Stimulated activated CD8-positive, alpha-beta memory T cell treated with anti-CD3 and anti-CD28 coated beads, Interleukin-15, amount 100 ng/mL, for 4 hours (primary cell): Measurements from ENCODE around the gene TPRG1L.

Experiments used
- DNase-seq, 2 donors: peaks; one replicate each; pipeline ENCODE4 v3.0.0-alpha.2; 2020; ENCODE audit warnings: low read depth in 2 of 2

Gene TPRG1L

GRCh38 chr1:3593745-3594144 lies 31.1 kb upstream of the TPRG1L start:
- DNase-seq, result no peak

DNA sequence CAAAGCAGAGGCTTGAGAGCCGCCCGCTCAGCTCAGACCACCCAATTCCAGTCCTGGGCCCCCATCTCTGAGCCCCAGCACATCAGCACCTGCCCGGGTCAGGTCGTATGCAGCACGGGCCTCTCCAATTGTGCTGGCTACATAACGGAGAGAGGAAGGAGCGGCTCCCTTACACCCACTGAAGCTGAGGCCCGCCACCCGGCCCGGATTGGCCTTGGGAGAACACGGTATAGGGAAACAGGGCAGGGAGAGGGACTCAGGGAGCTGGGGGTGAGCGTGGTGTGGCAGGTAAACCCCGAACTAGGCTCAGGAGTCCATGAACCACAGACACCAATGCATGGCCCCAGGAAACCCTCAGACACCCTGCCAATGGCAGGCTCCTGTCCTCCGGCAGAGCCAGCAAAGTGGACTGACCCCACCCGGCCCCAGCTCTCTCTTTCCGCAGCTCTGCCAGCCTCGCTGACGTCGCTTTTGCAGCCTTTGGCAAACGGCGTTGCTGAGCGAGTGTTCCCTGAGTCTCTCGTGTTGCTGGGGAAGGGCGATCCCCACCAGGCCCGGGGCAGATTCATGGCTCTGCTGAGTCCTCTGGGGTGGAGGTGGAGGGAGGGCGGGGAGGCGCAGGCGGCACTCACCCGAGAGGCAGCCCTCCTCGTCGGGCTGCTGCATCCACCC lies 30.0 kb upstream of the TPRG1L start:
- no peak for DNase-seq

- no peak for DNase-seq
These were observed 28.9 kb upstream of the TPRG1L start for GRCh38 chr1:3595949-3596348.

DNA sequence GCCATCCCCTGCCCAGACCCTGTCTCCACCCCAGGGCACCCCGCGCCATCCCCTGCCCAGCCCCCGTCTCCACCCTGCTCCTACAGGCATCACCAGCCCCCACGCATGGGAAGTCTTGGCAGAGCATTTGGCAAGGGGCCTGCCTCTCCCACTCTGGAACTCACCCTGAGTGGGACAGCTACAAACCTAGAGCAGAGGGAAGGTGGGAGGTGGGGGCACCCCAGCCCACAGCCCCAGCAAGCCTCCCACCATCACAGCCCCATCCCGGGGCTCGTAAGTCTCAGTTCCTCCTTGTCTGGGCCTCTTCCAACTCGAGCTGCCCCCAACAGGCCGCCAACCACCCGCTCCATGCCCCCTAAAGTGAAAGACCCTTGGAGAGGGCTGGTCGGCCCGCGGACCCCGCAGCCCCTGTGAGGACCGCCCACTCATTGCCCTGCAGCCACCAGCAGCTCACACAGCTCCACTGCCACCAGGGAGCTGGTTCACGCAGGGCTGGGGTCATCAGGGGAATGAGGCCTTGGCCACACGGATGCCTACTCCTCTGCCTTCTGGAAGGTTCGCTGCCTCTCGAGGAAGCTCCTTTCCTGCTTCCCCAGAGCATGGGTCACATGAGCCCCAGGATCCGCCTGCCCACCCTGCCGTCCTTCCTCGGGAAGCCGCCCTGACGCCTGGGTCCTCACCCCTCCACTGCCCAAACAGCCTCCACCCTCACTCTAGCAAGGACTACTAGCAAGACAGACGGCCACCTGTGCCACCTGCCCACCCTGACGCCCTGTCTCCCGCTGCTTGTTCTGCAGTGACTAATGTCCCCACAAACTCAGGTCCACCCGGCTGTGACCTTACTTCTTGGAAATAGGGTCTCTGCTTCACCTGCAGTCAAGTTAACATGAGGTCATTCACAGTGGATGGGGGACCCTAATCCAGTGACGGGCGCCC lies 27.9 kb upstream of the TPRG1L start:
- no peak for DNase-seq

- DNase-seq, result no peak
These were observed 27.2 kb upstream of the TPRG1L start for GRCh38 chr1:3597599-3597964.

GRCh38 chr1:3598051-3598491 lies 26.7 kb upstream of the TPRG1L start:
- DNase-seq, result no peak

DNA sequence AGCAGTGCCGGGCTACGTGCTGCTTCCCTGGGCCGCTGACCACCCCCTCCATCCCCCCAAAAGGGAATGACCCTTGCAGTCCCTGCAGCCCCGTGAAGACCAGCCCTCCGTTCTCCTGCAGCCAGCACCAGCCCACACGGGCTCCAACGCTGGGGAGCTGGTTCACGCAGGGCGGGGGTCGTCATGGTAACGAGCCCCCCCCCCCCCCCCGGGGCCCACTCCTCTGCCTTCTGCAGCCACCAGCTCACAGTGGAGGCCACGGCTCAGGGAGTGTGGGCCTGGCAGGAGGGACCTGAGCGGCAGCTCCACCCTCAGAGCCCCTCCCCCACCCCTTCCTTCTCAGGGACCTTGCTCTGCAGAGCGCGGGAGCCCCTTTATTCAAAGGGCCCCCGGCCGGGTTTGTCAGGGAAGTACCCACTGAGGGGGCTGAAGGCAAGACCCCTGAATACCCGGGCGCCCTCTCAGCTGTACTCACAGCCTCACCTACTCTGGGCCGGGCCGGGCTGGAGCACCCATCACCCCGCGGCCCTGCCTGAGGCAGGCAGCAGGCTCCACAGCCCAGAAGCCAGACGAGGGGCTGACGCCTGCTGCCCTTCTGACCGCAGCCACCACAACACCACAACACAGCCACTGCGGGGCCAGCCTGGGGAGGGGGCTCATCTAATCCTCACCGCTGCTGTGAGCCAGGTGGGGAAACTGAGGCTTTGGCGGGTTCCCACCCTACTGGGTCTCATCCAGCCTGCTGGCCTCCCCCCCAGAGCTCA lies 26.1 kb upstream of the TPRG1L start:
- DNase-seq, result no peak

- DNase-seq, result no peak
These were observed 25.5 kb upstream of the TPRG1L start for GRCh38 chr1:3599286-3599811.

DNA sequence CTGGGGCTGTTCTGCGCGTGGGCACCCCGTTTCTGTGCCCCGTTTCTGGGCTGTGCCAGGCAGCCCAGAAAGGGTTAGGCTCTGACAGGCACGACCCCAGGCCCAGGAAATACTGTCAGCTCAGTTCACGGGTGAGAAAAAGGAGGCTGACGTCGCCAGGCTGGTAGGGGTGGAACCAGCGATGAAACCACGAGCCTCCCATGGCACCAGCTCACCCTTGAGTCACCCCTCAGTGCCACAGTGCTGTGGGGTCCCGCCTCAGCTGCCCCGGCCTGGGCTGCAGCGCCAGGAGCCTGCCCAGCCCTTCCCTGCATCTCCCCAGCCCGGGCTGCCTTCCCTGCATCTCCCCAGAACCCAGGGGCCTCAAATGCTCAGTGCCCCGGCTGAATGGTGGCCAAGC lies 25.0 kb upstream of the TPRG1L start:
- DNase-seq, result no peak

GRCh38 chr1:3600354-3600753 lies 24.5 kb upstream of the TPRG1L start:
- DNase-seq, result no peak

GRCh38 chr1:3601743-3602142 lies 23.1 kb upstream of the TPRG1L start:
- DNase-seq, result no peak

GRCh38 chr1:3602375-3602774 lies 22.4 kb upstream of the TPRG1L start:
- no peak for DNase-seq

DNA sequence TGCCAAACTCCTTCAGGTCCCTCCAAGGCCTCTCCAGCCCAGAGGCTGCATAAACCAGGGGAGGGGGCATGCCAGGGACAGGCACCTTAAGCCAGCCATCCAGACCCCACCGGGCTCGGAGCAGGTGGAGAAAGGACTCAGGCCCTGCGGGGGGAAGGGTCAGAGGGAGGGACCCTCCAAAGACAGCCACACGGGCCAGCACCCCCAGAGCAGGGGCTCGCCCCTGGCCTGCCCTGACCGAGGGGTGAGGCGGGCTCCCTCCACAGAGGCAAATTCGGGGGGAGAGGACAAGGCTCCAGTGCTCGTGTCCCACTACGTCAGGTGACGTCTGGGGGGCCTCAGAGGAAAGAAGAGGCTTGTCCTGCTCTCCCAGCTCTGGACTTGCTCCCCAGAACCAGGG lies 21.7 kb upstream of the TPRG1L start:
- no peak for DNase-seq

GRCh38 chr1:3603571-3604467 lies 21.0 kb upstream of the TPRG1L start:
- DNase-seq, result no peak

- no peak for DNase-seq
These were observed 20.3 kb upstream of the TPRG1L start for GRCh38 chr1:3604468-3604974.

GRCh38 chr1:3604997-3605823 lies 19.6 kb upstream of the TPRG1L start:
- DNase-seq, result no peak

DNA sequence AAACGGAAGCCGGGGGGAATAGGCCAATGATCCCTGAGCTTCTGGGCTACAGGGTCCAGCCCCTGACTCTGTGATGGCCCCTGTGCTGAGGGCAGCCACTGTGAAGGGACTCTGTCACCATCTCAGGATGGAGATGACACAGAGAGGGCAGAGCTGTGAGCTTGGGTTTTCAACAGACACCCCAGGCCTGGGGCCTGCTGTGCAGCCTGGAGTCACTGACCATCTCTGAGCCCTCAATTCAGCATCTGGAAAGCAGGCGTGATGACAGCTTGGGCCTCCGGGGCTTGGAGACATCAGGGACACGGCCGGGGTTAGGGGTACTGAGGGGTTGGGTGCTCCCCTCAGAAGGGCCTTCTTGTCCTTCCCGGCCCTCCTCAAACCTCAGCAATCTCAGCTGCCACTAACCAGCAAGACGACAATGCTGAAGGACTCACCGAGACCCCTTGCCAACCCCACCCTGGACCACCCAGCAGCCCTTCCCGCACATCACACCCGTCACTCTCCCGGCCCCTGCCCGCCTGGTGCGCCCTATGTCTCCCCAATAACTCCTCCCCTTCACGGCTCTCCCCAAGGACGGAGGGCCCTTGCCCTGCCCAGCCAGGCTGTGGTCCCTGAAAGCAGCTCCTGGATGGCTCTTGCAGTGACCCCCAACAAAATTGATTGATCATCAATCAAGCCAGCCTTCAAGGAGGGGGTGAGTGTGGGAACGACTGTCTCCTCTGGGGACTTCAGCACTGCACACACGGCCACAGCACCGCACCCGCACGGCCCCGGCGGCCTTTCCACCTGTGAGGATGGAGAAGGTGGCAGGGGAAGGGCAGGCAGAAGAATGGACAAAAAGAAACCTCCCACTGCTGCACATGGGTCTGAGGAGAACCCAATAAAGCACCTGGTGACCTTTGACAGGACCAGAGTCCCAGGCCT lies 17.8 kb upstream of the TPRG1L start:
- DNase-seq, result no peak

- DNase-seq, result no peak
These were observed 17.1 kb upstream of the TPRG1L start for GRCh38 chr1:3607703-3608065.

DNA sequence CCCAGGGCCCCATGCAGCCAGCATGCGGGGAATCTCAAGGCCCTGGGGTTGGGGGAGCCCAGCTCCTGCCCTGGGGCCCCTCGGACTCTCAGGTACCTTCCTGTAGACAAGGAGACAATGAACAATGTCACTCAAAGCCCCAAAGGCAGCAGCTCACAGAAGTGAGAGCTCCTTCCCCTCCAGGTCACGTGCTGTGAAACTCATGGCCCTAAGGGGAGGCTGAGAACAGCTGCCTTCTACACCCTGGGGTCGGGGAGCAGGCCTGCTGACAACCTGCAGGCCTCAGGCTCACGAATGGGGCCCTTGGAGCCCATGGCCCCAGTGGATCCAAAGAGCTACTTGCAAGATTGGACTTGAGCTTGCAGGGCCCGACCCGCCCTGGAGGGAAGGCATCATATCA lies 16.7 kb upstream of the TPRG1L start:
- no peak for DNase-seq
